Panc1 (cell line): ENCODE measurements around the gene ATL2. TPM values are rescaled to one million over a fixed set of nuclear protein-coding genes. Genes with fewer than 3 reads are reported as not detected.

Experiments
- ATAC-seq: fragments of 200-7000 bp; cut with Tn5 transposase; 2 replicates; pipeline ENCODE4 v1.9.1; 2020; ENCODE audit warnings: mild to moderate bottlenecking, moderate library complexity
- BruUV-seq: library from RNA; stranded (reverse); fragments of 400-500 nt; replicated peaks from 2 replicates; lab custom pipeline; 2021; lab: Mats Ljungman, UMichigan
- CTCF ChIA-PET: fragments of 300-600 bp; sonication (Branson Sonifier 250); formaldehyde crosslinking; loops from one replicate; lab custom pipeline; 2022; ENCODE audit warnings: antibody characterized with exemption; lab: Charles Lee
- POLR2A ChIA-PET: fragments of 300-600 bp; sonication (Branson Sonifier 250); formaldehyde crosslinking; loops from one replicate; lab custom pipeline; 2022; ENCODE audit warnings: antibody characterized with exemption; lab: Charles Lee
- DNase-seq: peaks from one replicate; pipeline ENCODE4 v3.0.0-alpha.2; 2010; ENCODE audit warnings: low read depth, low spot score
- H3K27ac ChIP-seq: 2 replicates; pipeline ENCODE4 v1.5.1; 2011; ENCODE audit warnings: mild to moderate bottlenecking, low read length, inconsistent platforms
- H3K27me3 ChIP-seq: fragments of 200-500 bp; sonication (Bioruptor generic); 2 replicates; pipeline ENCODE4 v1.6.0; 2014; ENCODE audit warnings: low read length, inconsistent platforms; ENCODE audit not compliant: control insufficient read depth, insufficient read depth
- H3K36me3 ChIP-seq: fragments of 200-500 bp; sonication (Bioruptor generic); 2 replicates; pipeline ENCODE4 v1.5.1; 2014; ENCODE audit warnings: inconsistent platforms, mild to moderate bottlenecking, low read length, moderate library complexity; ENCODE audit not compliant: control insufficient read depth, insufficient read depth
- H3K4me1 ChIP-seq: 2 replicates; pipeline ENCODE4 v1.5.1; 2011; ENCODE audit warnings: inconsistent platforms, mild to moderate bottlenecking, low read length, moderate library complexity; ENCODE audit not compliant: control insufficient read depth, insufficient read depth
- H3K4me3 ChIP-seq, 2 experiments: 2 replicates each; pipeline ENCODE4 v1.5.1; 2011 to 2012; ENCODE audit warnings: low read depth in 2 of 2, low read length in 2 of 2, mild to moderate bottlenecking in 2 of 2, inconsistent platforms in 1 of 2, moderate library complexity in 1 of 2
- H3K9me3 ChIP-seq: fragments of 200-500 bp; sonication (Bioruptor generic); 2 replicates; pipeline ENCODE4 v1.5.1; 2014; ENCODE audit warnings: low read depth, mild to moderate bottlenecking, inconsistent platforms, low read length, moderate library complexity; ENCODE audit not compliant: control insufficient read depth, insufficient read depth
- POLR2AphosphoS5 ChIP-seq: IDR thresholded peaks from 2 replicates; pipeline ENCODE4 v1.6.1; 2012; ENCODE audit warnings: mild to moderate bottlenecking, low read depth, low read length, moderate library complexity
- SIN3A ChIP-seq: IDR thresholded peaks from 2 replicates; pipeline ENCODE4 v1.6.1; 2012; ENCODE audit warnings: low read depth, mild to moderate bottlenecking, low read length, moderate library complexity, borderline replicate concordance; ENCODE audit not compliant: insufficient read depth
- TCF7L2 ChIP-seq: IDR thresholded peaks from 2 replicates; pipeline ENCODE4 v1.6.1; 2011; ENCODE audit warnings: mild to moderate bottlenecking, low read depth, low read length, inconsistent platforms
- in situ Hi-C: cut with HindIII; loops from 2 replicates; pipeline ENCODE4 v1.10.0; 2016; ENCODE audit warnings: low sequenced_read_pairs, low pct_unique_long_range_greater_than_20kb
- intact Hi-C: fragments of 100-400 bp; cut with micrococcal nuclease; formaldehyde crosslinking; loops from one replicate; pipeline ENCODE4 v1.10.0; 2022; ENCODE audit not compliant: unreplicated experiment
- total RNA-seq: library from RNA; stranded (reverse); gene quantifications from one replicate; pipeline ENCODE4 v1.2.1, GENCODE V29; 2021; ENCODE audit not compliant: unreplicated experiment
- TF ChIP-seq, protein P1 (sequence below), 2 experiments: IDR thresholded peaks; 2 replicates each; pipeline ENCODE4 v1.6.1; 2011 to 2012; ENCODE audit warnings: low read depth in 2 of 2, control low read depth in 1 of 2, low read length in 1 of 2, mild to moderate bottlenecking in 1 of 2, moderate library complexity in 1 of 2; ENCODE audit not compliant: insufficient read depth in 1 of 2
- TF ChIP-seq, protein P2 (sequence below): fragments of 450-650 bp; IDR thresholded peaks from 2 replicates; pipeline ENCODE4 v1.5.1; 2017; ENCODE audit warnings: mild to moderate bottlenecking

The ATL2 gene
- total RNA-seq, 1 experiment from 2014 or later: 78.7 TPM

- BruUV-seq: no TSS peak
- Histone ChIP-seq H3K4me1 (peaks cover 27% of the 10 kb centered on the region), H3K4me3 (no peak overlapping the region), H3K36me3 (no peaks in the 10 kb centered on the region), H3K27me3 (no peaks in the 10 kb centered on the region), H3K27ac (no peak overlapping the region), H3K9me3 (no peaks in the 10 kb centered on the region)
- no peak for DNase-seq
- no peak for TF ChIP-seq POLR2AphosphoS5
- TF ChIP-seq SIN3A: no peak
- TF ChIP-seq, protein P1, sequence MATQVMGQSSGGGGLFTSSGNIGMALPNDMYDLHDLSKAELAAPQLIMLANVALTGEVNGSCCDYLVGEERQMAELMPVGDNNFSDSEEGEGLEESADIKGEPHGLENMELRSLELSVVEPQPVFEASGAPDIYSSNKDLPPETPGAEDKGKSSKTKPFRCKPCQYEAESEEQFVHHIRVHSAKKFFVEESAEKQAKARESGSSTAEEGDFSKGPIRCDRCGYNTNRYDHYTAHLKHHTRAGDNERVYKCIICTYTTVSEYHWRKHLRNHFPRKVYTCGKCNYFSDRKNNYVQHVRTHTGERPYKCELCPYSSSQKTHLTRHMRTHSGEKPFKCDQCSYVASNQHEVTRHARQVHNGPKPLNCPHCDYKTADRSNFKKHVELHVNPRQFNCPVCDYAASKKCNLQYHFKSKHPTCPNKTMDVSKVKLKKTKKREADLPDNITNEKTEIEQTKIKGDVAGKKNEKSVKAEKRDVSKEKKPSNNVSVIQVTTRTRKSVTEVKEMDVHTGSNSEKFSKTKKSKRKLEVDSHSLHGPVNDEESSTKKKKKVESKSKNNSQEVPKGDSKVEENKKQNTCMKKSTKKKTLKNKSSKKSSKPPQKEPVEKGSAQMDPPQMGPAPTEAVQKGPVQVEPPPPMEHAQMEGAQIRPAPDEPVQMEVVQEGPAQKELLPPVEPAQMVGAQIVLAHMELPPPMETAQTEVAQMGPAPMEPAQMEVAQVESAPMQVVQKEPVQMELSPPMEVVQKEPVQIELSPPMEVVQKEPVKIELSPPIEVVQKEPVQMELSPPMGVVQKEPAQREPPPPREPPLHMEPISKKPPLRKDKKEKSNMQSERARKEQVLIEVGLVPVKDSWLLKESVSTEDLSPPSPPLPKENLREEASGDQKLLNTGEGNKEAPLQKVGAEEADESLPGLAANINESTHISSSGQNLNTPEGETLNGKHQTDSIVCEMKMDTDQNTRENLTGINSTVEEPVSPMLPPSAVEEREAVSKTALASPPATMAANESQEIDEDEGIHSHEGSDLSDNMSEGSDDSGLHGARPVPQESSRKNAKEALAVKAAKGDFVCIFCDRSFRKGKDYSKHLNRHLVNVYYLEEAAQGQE (IDR thresholded peaks at IDR 0.05; ENCODE audit: insufficient read depth in 1 of 2, low read depth in 2 of 2, low read length in 1 of 2): no peak
- TF ChIP-seq TCF7L2: no peak
- TF ChIP-seq, protein P2, sequence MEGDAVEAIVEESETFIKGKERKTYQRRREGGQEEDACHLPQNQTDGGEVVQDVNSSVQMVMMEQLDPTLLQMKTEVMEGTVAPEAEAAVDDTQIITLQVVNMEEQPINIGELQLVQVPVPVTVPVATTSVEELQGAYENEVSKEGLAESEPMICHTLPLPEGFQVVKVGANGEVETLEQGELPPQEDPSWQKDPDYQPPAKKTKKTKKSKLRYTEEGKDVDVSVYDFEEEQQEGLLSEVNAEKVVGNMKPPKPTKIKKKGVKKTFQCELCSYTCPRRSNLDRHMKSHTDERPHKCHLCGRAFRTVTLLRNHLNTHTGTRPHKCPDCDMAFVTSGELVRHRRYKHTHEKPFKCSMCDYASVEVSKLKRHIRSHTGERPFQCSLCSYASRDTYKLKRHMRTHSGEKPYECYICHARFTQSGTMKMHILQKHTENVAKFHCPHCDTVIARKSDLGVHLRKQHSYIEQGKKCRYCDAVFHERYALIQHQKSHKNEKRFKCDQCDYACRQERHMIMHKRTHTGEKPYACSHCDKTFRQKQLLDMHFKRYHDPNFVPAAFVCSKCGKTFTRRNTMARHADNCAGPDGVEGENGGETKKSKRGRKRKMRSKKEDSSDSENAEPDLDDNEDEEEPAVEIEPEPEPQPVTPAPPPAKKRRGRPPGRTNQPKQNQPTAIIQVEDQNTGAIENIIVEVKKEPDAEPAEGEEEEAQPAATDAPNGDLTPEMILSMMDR: no peak
- in situ Hi-C loops (no loop called here), intact Hi-C loops (no loop called here)
- ChIA-PET POLR2A (no interaction called here), CTCF (no interaction called here)
- ATAC-seq: no peak
These were observed 5.8 kb downstream of the ATL2 start for GRCh38 chr2:38371235-38371634.

DNA sequence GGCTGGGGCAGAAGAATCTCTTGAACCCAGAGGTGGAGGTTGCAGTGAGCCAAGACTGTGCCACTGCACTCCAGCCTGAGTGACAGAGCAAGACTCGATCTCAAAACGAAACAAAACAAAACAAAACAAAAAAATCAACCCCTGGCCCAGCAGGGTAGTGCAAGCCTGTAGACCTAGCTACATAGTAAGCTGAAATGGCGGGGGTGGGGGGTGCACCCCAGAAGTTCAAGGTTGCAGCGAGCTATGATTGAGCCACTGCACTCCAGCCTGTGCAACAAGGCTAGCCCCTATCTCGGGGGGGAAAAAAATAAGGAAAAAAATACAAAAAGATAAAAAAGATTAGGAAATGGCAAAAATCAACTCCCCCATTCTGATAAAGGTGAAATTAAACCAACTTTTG, 6.4 kb downstream of the ATL2 start:
- TF ChIP-seq POLR2AphosphoS5 (no peak), SIN3A (no peak), TCF7L2 (no peak)
- TF ChIP-seq, protein P2: no peak
- TF ChIP-seq, protein P1 (IDR thresholded peaks at IDR 0.05; ENCODE audit: insufficient read depth in 1 of 2, low read depth in 2 of 2, low read length in 1 of 2): no peak
- Histone ChIP-seq H3K27me3 (no peaks in the 10 kb centered on the region), H3K4me3 (no peak overlapping the region), H3K4me1 (peaks cover 27% of the 10 kb centered on the region), H3K9me3 (no peaks in the 10 kb centered on the region), H3K27ac (no peak overlapping the region), H3K36me3 (no peaks in the 10 kb centered on the region)
- ATAC-seq: peak; percentile 46; the same call in 1 of the 2 replicates
- no TSS peak for BruUV-seq
- ChIA-PET POLR2A (no interaction called here), CTCF (no interaction called here)
- intact Hi-C loops (no loop called here), in situ Hi-C loops (no loop called here)
- DNase-seq: no peak
